Measurements from ENCODE around the gene CEBPG. TPM values are rescaled to one million over a fixed set of nuclear protein-coding genes. Genes with fewer than 3 reads are reported as not detected.

CEBPG gene
- total RNA-seq, 1 donor from 2014 or later: 19.5 TPM

DNA sequence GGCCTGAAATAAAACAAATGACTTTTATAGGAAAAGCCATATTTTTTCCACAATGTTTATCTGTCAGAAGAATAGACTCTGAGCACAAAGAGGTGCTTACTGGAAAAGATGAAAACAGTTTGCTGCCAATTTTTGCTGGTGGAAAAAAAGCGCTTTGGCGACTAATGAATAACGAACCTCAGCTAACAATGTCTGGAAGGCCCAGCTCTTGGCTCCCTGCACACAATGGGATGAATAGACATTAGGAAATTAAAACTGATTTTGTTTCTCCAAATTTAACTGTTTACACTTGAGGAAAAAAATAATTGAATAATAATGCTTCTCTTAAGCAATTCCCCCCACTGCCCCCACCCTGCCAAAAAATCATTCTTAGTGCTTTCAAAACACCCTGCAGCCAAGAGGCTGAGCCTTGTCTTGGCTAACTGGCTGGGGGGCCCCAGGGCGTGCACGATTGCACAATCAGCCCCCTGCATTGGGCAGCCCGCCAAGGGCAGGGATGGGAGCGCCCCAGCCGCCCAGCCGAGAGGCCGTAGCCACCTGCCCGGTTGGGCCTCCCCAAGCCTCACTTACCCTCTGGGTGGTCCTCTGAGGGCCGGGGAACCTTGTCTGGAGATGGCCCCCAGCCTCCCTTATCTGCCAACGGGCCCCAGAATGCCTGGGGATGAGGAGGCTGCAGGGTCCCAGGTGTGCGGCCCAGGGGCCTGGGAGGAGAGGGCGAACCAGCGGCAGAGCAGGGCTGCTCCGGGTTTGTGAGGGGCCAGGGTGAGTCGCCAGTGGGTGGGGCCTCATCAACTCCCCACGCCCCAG lies 16.8 kb downstream of the CEBPG start:
- Mint-ChIP-seq H3K9me3 (no peaks in the 10 kb centered on the region), H3K27me3 (ENCODE audit: low read depth) (no peaks in the 10 kb centered on the region), H3K4me1 (peaks cover 7% of the 10 kb centered on the region), H3K4me3 (no peak overlapping the region), H3K36me3 (no peaks in the 10 kb centered on the region), H3K27ac (no peak overlapping the region)
- no peak for DNase-seq (ENCODE audit: low spot score in 2 of 2, unreplicated experiment in 2 of 2)
- no peak for TF ChIP-seq CTCF (IDR thresholded peaks at IDR 0.05; ENCODE audit: unreplicated experiment)

- no peaks in the 10 kb centered on the region for H3K9me3 Mint-ChIP-seq
- DNase-seq (ENCODE audit: low spot score in 2 of 2, unreplicated experiment in 2 of 2): no peak
- H3K27ac Mint-ChIP-seq: no peak overlapping the region
- TF ChIP-seq CTCF (IDR thresholded peaks at IDR 0.05; ENCODE audit: unreplicated experiment): no peak
- H3K4me3 Mint-ChIP-seq: no peak overlapping the region
- H3K36me3 Mint-ChIP-seq: no peaks in the 10 kb centered on the region
- H3K4me1 Mint-ChIP-seq: peaks cover 7% of the 10 kb centered on the region
- no peaks in the 10 kb centered on the region for H3K27me3 Mint-ChIP-seq (ENCODE audit: low read depth)
These were observed 17.6 kb downstream of the CEBPG start for GRCh38 chr19:33390908-33391630.

DNA sequence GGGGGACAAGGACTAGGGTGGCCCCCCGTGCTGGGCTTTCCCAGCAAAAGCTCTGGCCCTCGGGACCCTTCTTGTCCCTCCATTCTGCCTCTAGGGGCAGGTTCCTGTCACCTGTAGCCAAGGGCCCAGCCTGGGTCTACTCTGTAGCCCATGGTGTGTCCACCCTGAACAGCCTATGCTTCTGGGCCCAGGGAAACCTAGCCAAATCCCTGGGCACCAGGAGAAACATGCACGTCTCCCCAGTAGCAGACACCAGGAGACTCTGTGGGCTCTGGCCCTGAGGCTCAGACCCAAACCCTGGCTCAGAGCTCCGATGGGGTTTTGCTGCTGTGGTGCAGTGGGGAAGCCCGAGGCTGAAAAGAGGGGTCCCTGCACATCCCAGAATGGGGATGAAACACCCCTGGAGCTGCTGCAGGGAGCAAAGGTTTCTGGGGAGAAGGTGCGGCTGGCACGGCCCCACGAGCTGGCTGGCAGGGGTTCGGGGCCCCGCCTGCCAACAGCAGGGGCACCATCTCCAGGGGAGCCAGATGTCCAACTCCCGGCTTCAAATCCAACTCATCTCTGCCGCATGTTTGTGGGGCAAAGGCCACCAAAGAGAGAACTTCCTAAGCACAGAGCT lies 18.2 kb downstream of the CEBPG start:
- Mint-ChIP-seq H3K27me3 (ENCODE audit: low read depth) (no peaks in the 10 kb centered on the region), H3K4me3 (no peak overlapping the region)

DNA sequence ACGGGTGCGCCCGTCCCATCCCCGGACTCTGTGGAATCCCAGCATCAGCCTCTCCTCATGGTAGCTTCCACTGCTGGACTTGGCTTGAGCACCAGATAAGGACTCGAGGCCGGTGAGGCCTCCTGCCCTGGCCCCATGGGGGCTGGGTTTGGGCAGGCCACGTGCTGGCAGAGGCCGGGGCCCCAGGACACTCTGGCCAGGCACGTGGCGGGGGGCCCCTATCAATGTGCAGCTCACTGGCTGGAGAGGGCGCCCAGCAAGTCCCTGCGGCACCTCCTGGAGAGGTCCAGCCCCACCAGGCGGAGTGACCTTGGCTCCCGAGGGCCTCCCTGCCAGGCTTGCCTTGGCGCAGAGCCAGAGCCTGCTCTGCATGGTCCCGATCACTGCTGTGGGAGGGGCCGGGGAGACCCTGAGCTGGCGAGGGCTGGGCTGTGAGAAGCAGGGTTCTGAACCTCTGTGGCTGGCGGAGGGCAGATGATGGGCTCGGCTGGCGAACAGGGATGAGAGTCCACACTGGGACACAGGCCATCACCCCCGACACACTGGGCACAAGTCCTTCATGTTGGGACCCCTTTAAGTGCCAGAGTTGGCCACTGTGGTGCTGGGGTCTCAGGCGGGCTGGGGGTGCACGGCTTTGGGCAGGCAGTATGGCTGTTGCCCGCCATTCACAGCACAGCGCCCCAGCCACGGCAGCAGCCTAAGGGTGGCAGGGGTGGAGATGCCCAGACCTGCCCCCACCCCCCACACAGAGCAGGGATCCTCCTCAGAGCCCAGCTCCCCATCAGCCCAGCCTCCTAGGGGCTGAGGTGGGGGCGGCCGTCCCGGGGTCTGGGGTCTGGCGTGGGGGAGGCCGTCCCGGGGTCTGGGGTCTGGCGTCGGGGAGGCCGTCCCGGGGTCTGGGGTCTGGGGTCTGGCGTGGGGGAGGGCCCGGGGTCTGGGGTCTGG lies 19.1 kb downstream of the CEBPG start:
- H3K9me3 Mint-ChIP-seq: no peaks in the 10 kb centered on the region
- TF ChIP-seq CTCF (IDR thresholded peaks at IDR 0.05; ENCODE audit: unreplicated experiment): no peak
- H3K36me3 Mint-ChIP-seq: no peaks in the 10 kb centered on the region
- no peak overlapping the region for H3K27ac Mint-ChIP-seq
- no peak overlapping the region for H3K4me3 Mint-ChIP-seq
- H3K4me1 Mint-ChIP-seq: peaks cover 7% of the 10 kb centered on the region
- no peaks in the 10 kb centered on the region for H3K27me3 Mint-ChIP-seq (ENCODE audit: low read depth)
- DNase-seq (ENCODE audit: low spot score in 2 of 2, unreplicated experiment in 2 of 2): no peak

More for the DNA sequence above, 18.2 kb downstream of the CEBPG start:
- no peak overlapping the region for H3K27ac Mint-ChIP-seq
- no peak for TF ChIP-seq CTCF (IDR thresholded peaks at IDR 0.05; ENCODE audit: unreplicated experiment)
- DNase-seq (ENCODE audit: low spot score in 2 of 2, unreplicated experiment in 2 of 2): no peak
- H3K36me3 Mint-ChIP-seq: no peaks in the 10 kb centered on the region
- peaks cover 7% of the 10 kb centered on the region for H3K4me1 Mint-ChIP-seq
- no peaks in the 10 kb centered on the region for H3K9me3 Mint-ChIP-seq
